Muscle layer of colon (tissue), 2 donors: ENCODE results near the gene SMKR1.
"Not testable (repeated sequence)": the region's sequence is repeated elsewhere in the genome, so short reads cannot be mapped to it uniquely, and the experiment has no call there.

Experiments used
- H3K27ac ChIP-seq: one replicate; pipeline ENCODE4 v1.7.0; 2013; ENCODE audit warnings: low read depth, mild to moderate bottlenecking, low read length, moderate library complexity
- H3K27me3 ChIP-seq, 2 donors: one replicate each; pipeline ENCODE4 v1.7.0; 2013; ENCODE audit warnings: low read length in 2 of 2, mild to moderate bottlenecking in 2 of 2; ENCODE audit not compliant: insufficient read depth in 2 of 2, control insufficient read depth in 1 of 2
- H3K36me3 ChIP-seq: one replicate; pipeline ENCODE4 v1.7.0; 2013; ENCODE audit warnings: mild to moderate bottlenecking, low read length; ENCODE audit not compliant: insufficient read depth
- H3K4me1 ChIP-seq: one replicate; pipeline ENCODE4 v1.7.0; 2013; ENCODE audit warnings: mild to moderate bottlenecking, low read length; ENCODE audit not compliant: insufficient read depth
- H3K4me3 ChIP-seq, 2 donors: one replicate each; pipeline ENCODE4 v1.7.0; 2013; ENCODE audit warnings: low read length in 2 of 2, low read depth in 1 of 2, mild to moderate bottlenecking in 1 of 2, moderate library complexity in 1 of 2
- H3K9ac ChIP-seq: one replicate; pipeline ENCODE4 v1.7.0; 2013; ENCODE audit warnings: low read length
- H3K9me3 ChIP-seq: one replicate; pipeline ENCODE4 v1.7.0; 2013; ENCODE audit warnings: mild to moderate bottlenecking, low read length
- donor health status: abdominal sarcoma.
- donor health status: Adenocarcinoma of cecum.

The SMKR1 gene

GRCh38 chr7:129530795-129531391 is 28.6 kb downstream of the SMKR1 start:
- Histone ChIP-seq H3K27ac (no peak overlapping the region), H3K27me3 (no peaks in the 10 kb centered on the region)

GRCh38 chr7:129531721-129532120 is 29.4 kb downstream of the SMKR1 start:
- H3K4me3 ChIP-seq, result no peak overlapping the region
- H3K27me3 ChIP-seq, result no peaks in the 10 kb centered on the region
- no peaks in the 10 kb centered on the region for H3K9me3 ChIP-seq
- H3K9ac ChIP-seq, result no peak overlapping the region
- no peaks in the 10 kb centered on the region for H3K36me3 ChIP-seq
- H3K4me1 ChIP-seq, result no peaks in the 10 kb centered on the region
- H3K27ac ChIP-seq, result no peak overlapping the region

More at GRCh38 chr7:129530795-129531391, 28.6 kb downstream of the SMKR1 start:
- Histone ChIP-seq H3K4me3 (no peak overlapping the region), H3K4me1 (no peaks in the 10 kb centered on the region), H3K36me3 (no peaks in the 10 kb centered on the region), H3K9ac (no peak overlapping the region), H3K9me3 (no peaks in the 10 kb centered on the region)

- no peak overlapping the region for H3K4me3 ChIP-seq
- no peak overlapping the region for H3K27ac ChIP-seq
- no peaks in the 10 kb centered on the region for H3K36me3 ChIP-seq
- no peaks in the 10 kb centered on the region for H3K9me3 ChIP-seq
- H3K9ac ChIP-seq, result no peak overlapping the region
- H3K4me1 ChIP-seq, result no peaks in the 10 kb centered on the region
- no peaks in the 10 kb centered on the region for H3K27me3 ChIP-seq
Observed at GRCh38 chr7:129532375-129532774, 30.0 kb downstream of the SMKR1 start.

- not testable (repeated sequence) for H3K9me3 ChIP-seq, H3K4me1 ChIP-seq, H3K4me3 ChIP-seq, H3K27me3 ChIP-seq, H3K9ac ChIP-seq, H3K36me3 ChIP-seq, H3K27ac ChIP-seq
Observed at GRCh38 chr7:129534558-129535274, 32.4 kb downstream of the SMKR1 start.

- Histone ChIP-seq H3K27ac (no peak overlapping the region), H3K27me3 (no peaks in the 10 kb centered on the region), H3K4me3 (no peak overlapping the region), H3K36me3 (no peaks in the 10 kb centered on the region), H3K4me1 (no peaks in the 10 kb centered on the region), H3K9me3 (no peaks in the 10 kb centered on the region), H3K9ac (no peak overlapping the region)
Observed at GRCh38 chr7:129535896-129536295, 33.6 kb downstream of the SMKR1 start.

- Histone ChIP-seq H3K4me1 (no peaks in the 10 kb centered on the region), H3K9ac (no peak overlapping the region), H3K4me3 (no peak overlapping the region), H3K27me3 (no peaks in the 10 kb centered on the region), H3K36me3 (no peaks in the 10 kb centered on the region), H3K27ac (no peak overlapping the region), H3K9me3 (no peaks in the 10 kb centered on the region)
Observed at GRCh38 chr7:129536323-129536722, 34.0 kb downstream of the SMKR1 start.

GRCh38 chr7:129538790-129539189 is 36.5 kb downstream of the SMKR1 start:
- Histone ChIP-seq H3K9me3 (no peaks in the 10 kb centered on the region), H3K36me3 (no peaks in the 10 kb centered on the region), H3K4me1 (no peaks in the 10 kb centered on the region), H3K27ac (no peak overlapping the region), H3K9ac (no peak overlapping the region), H3K27me3 (no peaks in the 10 kb centered on the region), H3K4me3 (no peak overlapping the region)

GRCh38 chr7:129540340-129540739 is 38.0 kb downstream of the SMKR1 start:
- no peak overlapping the region for H3K27ac ChIP-seq
- H3K4me3 ChIP-seq, result no peak overlapping the region
- no peaks in the 10 kb centered on the region for H3K27me3 ChIP-seq
- H3K9me3 ChIP-seq, result no peaks in the 10 kb centered on the region
- H3K36me3 ChIP-seq, result no peaks in the 10 kb centered on the region
- no peak overlapping the region for H3K9ac ChIP-seq
- no peaks in the 10 kb centered on the region for H3K4me1 ChIP-seq

- Histone ChIP-seq H3K27ac (no peak overlapping the region), H3K4me1 (no peaks in the 10 kb centered on the region), H3K36me3 (no peaks in the 10 kb centered on the region), H3K4me3 (no peak overlapping the region), H3K9ac (no peak overlapping the region), H3K27me3 (no peaks in the 10 kb centered on the region), H3K9me3 (no peaks in the 10 kb centered on the region)
Observed at GRCh38 chr7:129544700-129545099, 42.4 kb downstream of the SMKR1 start.

GRCh38 chr7:129550693-129551360 is 48.5 kb downstream of the SMKR1 start:
- H3K9ac ChIP-seq, result no peak overlapping the region
- H3K27me3 ChIP-seq, result no peaks in the 10 kb centered on the region
- H3K4me1 ChIP-seq, result peaks cover 5% of the 10 kb centered on the region
- no peak overlapping the region for H3K27ac ChIP-seq
- H3K9me3 ChIP-seq, result no peaks in the 10 kb centered on the region
- H3K36me3 ChIP-seq, result no peaks in the 10 kb centered on the region
- no peak overlapping the region for H3K4me3 ChIP-seq

- Histone ChIP-seq H3K27ac (no peak overlapping the region), H3K9me3 (no peaks in the 10 kb centered on the region), H3K4me1 (peaks cover 5% of the 10 kb centered on the region), H3K27me3 (no peaks in the 10 kb centered on the region), H3K9ac (no peak overlapping the region), H3K4me3 (no peak overlapping the region), H3K36me3 (no peaks in the 10 kb centered on the region)
Observed at GRCh38 chr7:129553899-129554461, 51.6 kb downstream of the SMKR1 start.
